Spinal cord (tissue), 10 donors: ENCODE results near the gene HDHD3. TPM values are rescaled to one million over a fixed set of nuclear protein-coding genes. Genes with fewer than 3 reads are reported as not detected.
A peak's percentile ranks its signal among the peaks of the same experiment; 100 is the strongest.

Experiments used
- DNase-seq, 6 donors: peaks; one replicate each; pipeline versions ENCODE4 v3.0.0 to v3.0.0-alpha.2; 2013 to 2015; ENCODE audit warnings: low spot score in 6 of 6, low read depth in 4 of 6
- H3K27ac ChIP-seq: one replicate; pipeline ENCODE4 v1.5.1; 2013; ENCODE audit warnings: low read depth, low read length, control low read depth
- H3K27me3 ChIP-seq: one replicate; pipeline ENCODE4 v1.6.1; 2013; ENCODE audit warnings: low read length; ENCODE audit not compliant: control insufficient read depth, insufficient read depth
- H3K36me3 ChIP-seq: one replicate; pipeline ENCODE4 v1.6.1; 2013; ENCODE audit warnings: low read length; ENCODE audit not compliant: control insufficient read depth, insufficient read depth
- H3K4me1 ChIP-seq: one replicate; pipeline ENCODE4 v1.6.1; 2013; ENCODE audit warnings: low read length; ENCODE audit not compliant: control insufficient read depth, insufficient read depth
- H3K4me3 ChIP-seq: one replicate; pipeline ENCODE4 v1.5.1; 2013; ENCODE audit warnings: low read depth, low read length, control low read depth
- H3K9me3 ChIP-seq: one replicate; pipeline ENCODE4 v1.6.1; 2013; ENCODE audit warnings: low read length; ENCODE audit not compliant: control insufficient read depth, insufficient read depth
- WGBS: methylation state at CpG from one replicate; pipeline ENCODE4 v1.1.5; 2013; ENCODE audit warnings: missing lambda C conversion rate; ENCODE audit not compliant: insufficient coverage; 5-methylcytosine and 5-hydroxymethylcytosine counted together
- polyA plus RNA-seq, 2 donors: library from polyadenylated mRNA; unstranded; fragments of 120-200 nt; gene quantifications; one replicate each; pipeline ENCODE4 v1.2.1, GENCODE V29; 2013; ENCODE audit not compliant: insufficient read length in 2 of 2
- total RNA-seq, 2 donors: library from RNA; depleted of rRNA in 1 of 2; stranded (reverse); fragments of 120-200 nt in 1 of 2; fragments of >200 nt in 1 of 2; gene quantifications; one replicate each; pipeline versions ENCODE4 v1.2.3 to v1.2.4, GENCODE V29; 2013 to 2014
- donor health status: healthy.

Gene HDHD3
- total and polyA plus RNA-seq, 4 donors: 9.6 to 15.4 (median 13.8) TPM

GRCh38 chr9:113341712-113342410 is 34.9 kb downstream of the HDHD3 start:
- Histone ChIP-seq H3K27me3 (no peaks in the 10 kb centered on the region), H3K27ac (no peak overlapping the region), H3K4me1 (peaks cover 18% of the 10 kb centered on the region), H3K36me3 (no peaks in the 10 kb centered on the region), H3K4me3 (no peak overlapping the region), H3K9me3 (no peaks in the 10 kb centered on the region)
- DNase-seq: peak in 2 of 6 donors; percentile 9 to 23
- 70% methylated on average over 9 of the region's 9 CpGs for WGBS

GRCh38 chr9:113340011-113340699 is 36.6 kb downstream of the HDHD3 start, which contains the start of gene WDR31:
Gene WDR31 (minus strand): TSS chr9:113340275. CDS start chr9:113332022, 8,253 bp downstream.
- WGBS: under 1% methylated on average over 43 of the region's 46 CpGs
- Histone ChIP-seq H3K4me1 (peaks cover 18% of the 10 kb centered on the region), H3K9me3 (no peaks in the 10 kb centered on the region), H3K27ac (peak within 1 kb of the TSS; percentile 90), H3K27me3 (no peaks in the 10 kb centered on the region), H3K36me3 (no peaks in the 10 kb centered on the region), H3K4me3 (peak within 1 kb of the TSS; percentile 81)
- peak; percentile 81 to 97 (median 84) for DNase-seq

GRCh38 chr9:113337714-113338113 is 39.1 kb downstream of the HDHD3 start:
- no peaks in the 10 kb centered on the region for H3K9me3 ChIP-seq
- no peaks in the 10 kb centered on the region for H3K36me3 ChIP-seq
- peaks cover 9% of the 10 kb centered on the region for H3K4me1 ChIP-seq
- no CpG with 5 or more reads among the region's 2 CpGs for WGBS
- H3K27ac ChIP-seq: no peak overlapping the region
- no peaks in the 10 kb centered on the region for H3K27me3 ChIP-seq
- DNase-seq: no peak
- H3K4me3 ChIP-seq: no peak overlapping the region

- H3K9me3 ChIP-seq: no peaks in the 10 kb centered on the region
These were observed 45.0 kb downstream of the HDHD3 start for GRCh38 chr9:113331780-113332179.

GRCh38 chr9:113328045-113328782 is 48.6 kb downstream of the HDHD3 start:
- Histone ChIP-seq H3K27me3 (no peaks in the 10 kb centered on the region), H3K36me3 (no peaks in the 10 kb centered on the region), H3K27ac (no peak overlapping the region), H3K4me1 (no peaks in the 10 kb centered on the region), H3K9me3 (no peaks in the 10 kb centered on the region), H3K4me3 (no peak overlapping the region)
- no CpG with 5 or more reads among the region's 3 CpGs for WGBS
- DNase-seq: no peak

More at GRCh38 chr9:113331780-113332179, 45.0 kb downstream of the HDHD3 start:
- Histone ChIP-seq H3K27ac (no peak overlapping the region), H3K27me3 (no peaks in the 10 kb centered on the region), H3K36me3 (no peaks in the 10 kb centered on the region), H3K4me1 (no peaks in the 10 kb centered on the region), H3K4me3 (no peak overlapping the region)
- no peak for DNase-seq
- 60% methylated on average over 1 of the region's 4 CpGs for WGBS

- no peak overlapping the region for H3K27ac ChIP-seq
- H3K4me3 ChIP-seq: no peak overlapping the region
- H3K27me3 ChIP-seq: no peaks in the 10 kb centered on the region
- DNase-seq: no peak
- H3K9me3 ChIP-seq: no peaks in the 10 kb centered on the region
- no peaks in the 10 kb centered on the region for H3K4me1 ChIP-seq
- H3K36me3 ChIP-seq: peaks cover under 1% of the 10 kb centered on the region
- WGBS: 100% methylated on average over 3 of the region's 4 CpGs
These were observed 50.6 kb downstream of the HDHD3 start for GRCh38 chr9:113326230-113326629.

Other genes starting within 250 kb of the HDHD3 start
- gene SLC31A2, start 226.0 kb downstream of the HDHD3 start, total RNA-seq: 10 to 100 TPM; 14.9 to 27.7 TPM
- 10 to 100 TPM; 17.4 to 20.3 TPM for gene SLC31A2, start 226.0 kb downstream of the HDHD3 start, polyA plus RNA-seq
- gene FKBP15, start 155.7 kb downstream of the HDHD3 start, total RNA-seq: 10 to 100 TPM; 24.2 to 26.9 TPM
- gene FKBP15, start 155.7 kb downstream of the HDHD3 start, polyA plus RNA-seq: 10 to 100 TPM; 25.6 to 26.6 TPM
- gene SLC31A1, start 155.4 kb downstream of the HDHD3 start, total RNA-seq: 10 to 100 TPM; 19.5 to 22.9 TPM
- gene SLC31A1, start 155.4 kb downstream of the HDHD3 start, polyA plus RNA-seq: 10 to 100 TPM; 18.7 to 19.5 TPM
- gene CDC26, start 101.4 kb downstream of the HDHD3 start, total RNA-seq: 10 to 100 TPM; 19.8 to 39.7 TPM
- gene CDC26, start 101.4 kb downstream of the HDHD3 start, polyA plus RNA-seq: 10 to 100 TPM; 25.8 to 26.4 TPM
- gene PRPF4, start 101.3 kb downstream of the HDHD3 start, total RNA-seq: 10 to 100 TPM; 24.4 to 30.6 TPM
- 10 to 100 TPM; 22.5 to 24.0 TPM for gene PRPF4, start 101.3 kb downstream of the HDHD3 start, polyA plus RNA-seq
- gene RNF183, start 73.6 kb downstream of the HDHD3 start, total RNA-seq: under 1 TPM in 1 of 2 donors, not detected in 1; 0.11 TPM
- under 1 TPM in 1 of 2 donors, not detected in 1; 0.12 TPM for gene RNF183, start 73.6 kb downstream of the HDHD3 start, polyA plus RNA-seq
- 1 to 10 TPM; 3.4 to 4.8 TPM for gene WDR31, start 36.7 kb downstream of the HDHD3 start, total RNA-seq
- gene WDR31, start 36.7 kb downstream of the HDHD3 start, polyA plus RNA-seq: 1 to 10 TPM; 3.6 to 4.5 TPM
- under 1 TPM; 0.33 to 0.79 TPM for gene BSPRY, start 27.4 kb downstream of the HDHD3 start, total RNA-seq
- under 1 TPM; 0.17 to 0.75 TPM for gene BSPRY, start 27.4 kb downstream of the HDHD3 start, polyA plus RNA-seq
- 10 to 100 TPM; 25.5 to 28.5 TPM for gene ALAD, start 24.3 kb upstream of the HDHD3 start, total RNA-seq
- gene ALAD, start 24.3 kb upstream of the HDHD3 start, polyA plus RNA-seq: 10 to 100 TPM; 38.5 to 51.3 TPM
- 10 to 100 TPM; 33.1 to 52.3 TPM for gene POLE3, start 33.7 kb upstream of the HDHD3 start, total RNA-seq
- 10 to 100 TPM; 44.1 to 54.8 TPM for gene POLE3, start 33.7 kb upstream of the HDHD3 start, polyA plus RNA-seq
- gene C9orf43, start 33.8 kb upstream of the HDHD3 start, total RNA-seq: under 1 TPM; 0.69 to 0.88 TPM
- gene C9orf43, start 33.8 kb upstream of the HDHD3 start, polyA plus RNA-seq: 1 to 10 TPM in 1 of 2 donors, under 1 TPM in 1; 0.29 to 1.0 TPM
- 10 to 100 TPM; 33.5 to 54.9 TPM for gene RGS3, start 86.7 kb upstream of the HDHD3 start, total RNA-seq
- gene RGS3, start 86.7 kb upstream of the HDHD3 start, polyA plus RNA-seq: 10 to 100 TPM; 40.3 to 41.6 TPM